Right lobe of liver (tissue), 6 donors: ENCODE data around the gene NUB1. TPM values are rescaled to one million over a fixed set of nuclear protein-coding genes. Genes with fewer than 3 reads are reported as not detected.

Source experiments
- ATAC-seq, 4 donors: fragments of 200-7000 bp; cut with Tn5 transposase; one replicate each; pipeline ENCODE4 v1.9.1; 2020; ENCODE audit warnings: mild to moderate bottlenecking in 4 of 4, moderate library complexity in 4 of 4
- DNase-seq, 3 donors: peaks; one replicate each; pipeline ENCODE4 v3.0.0-alpha.2; 2020
- H3K27ac ChIP-seq, 3 donors: fragments of 200-600 bp; one replicate each; pipeline ENCODE4 v1.8.0; 2022
- H3K27me3 ChIP-seq, 2 donors: fragments of 200-600 bp; one replicate each; pipeline ENCODE4 v1.8.0; 2022
- H3K36me3 ChIP-seq, 4 donors: fragments of 200-600 bp; sonication (generic) in 1 of 4; one replicate each; pipeline versions ENCODE4 v1.5.1 to v1.8.0; 2017 to 2022; ENCODE audit warnings: control low read depth in 1 of 4
- H3K4me1 ChIP-seq, 4 donors: fragments of 200-600 bp; sonication (generic) in 1 of 4; one replicate each; pipeline versions ENCODE4 v1.5.1 to v1.8.0; 2017 to 2022; ENCODE audit warnings: control low read depth in 1 of 4
- H3K4me3 ChIP-seq, 3 donors: fragments of 200-600 bp; one replicate each; pipeline ENCODE4 v1.8.0; 2022
- H3K9me3 ChIP-seq, 4 donors: fragments of 200-600 bp; sonication (generic) in 1 of 4; one replicate each; pipeline versions ENCODE4 v1.5.1 to v1.8.0; 2017 to 2022; ENCODE audit warnings: control low read depth in 1 of 4
- POLR2A ChIP-seq: fragments of 450-650 bp; IDR thresholded peaks from one replicate; pipeline ENCODE4 v1.6.1; 2017; ENCODE audit warnings: antibody characterized with exemption, mild to moderate bottlenecking
- WGBS: methylation state at CpG from one replicate; pipeline ENCODE4 v1.1.6; 2018; ENCODE audit warnings: low coverage, low lambda C conversion rate; ENCODE audit not compliant: insufficient coverage; ENCODE audit errors: missing lambda C conversion rate; 5-methylcytosine and 5-hydroxymethylcytosine counted together
- intact Hi-C, 2 donors: fragments of 100-400 bp; cut with DNase I; formaldehyde crosslinking; loops; one replicate each; pipeline versions ENCODE4 v1.11.2 to v1.14.1; 2022
- total RNA-seq, 6 experiments: library from RNA; depleted of rRNA in 2 of 6; stranded (reverse); fragments of >200 nt in 2 of 6; fragmentation: NEBNext Ultra II Directional in 3 of 6; extraction: Animal tissue kit (Norgen Biotek cat#: 25700) in 3 of 6; gene quantifications; one replicate each; pipeline versions ENCODE4 v1.1.0 to v1.2.4, GENCODE V29; 2016 to 2023
- TF ChIP-seq, protein P1 (sequence below), 4 donors: fragments of 200-600 bp in 3 of 4; fragments of 450-650 bp in 1 of 4; IDR thresholded peaks; one replicate each; pipeline versions ENCODE4 v1.5.1 to v1.8.0; 2016 to 2022; ENCODE audit warnings: antibody characterized with exemption in 4 of 4, mild to moderate bottlenecking in 2 of 4
- donor health status: DM: no; HTN: yes; CAD: no.
- donor health status: DM: no; HTN: no; CAD: no.
- donor health status: DM: no; HTN: no; CAD: no.
- donor health status: DM: no; HTN: yes; CAD: no.
- donor health status: DM: no; HTN: yes; CAD: no.

NUB1 gene
- total RNA-seq, 6 experiments from 2014 or later, result 21.1 to 31.3 (median 26.2) TPM

DNA sequence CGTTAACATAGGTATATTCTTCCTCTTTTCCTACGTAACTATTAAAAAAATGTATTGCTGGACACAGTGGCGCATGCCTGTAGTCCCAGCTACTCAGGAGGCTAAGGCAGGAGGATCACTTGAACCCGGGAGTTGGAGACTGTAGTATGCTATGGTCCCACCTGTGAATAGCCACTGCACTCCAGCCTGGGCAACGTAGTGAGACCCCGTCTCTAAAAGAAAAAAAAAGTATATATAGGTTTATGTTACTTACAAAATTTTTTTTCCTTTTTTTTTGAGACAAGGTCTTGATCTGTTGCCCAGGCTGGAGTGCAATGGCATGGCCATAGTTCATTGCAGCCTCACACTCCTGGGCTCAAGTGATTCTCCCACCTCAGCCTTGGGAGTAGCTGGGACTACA is 5.6 kb downstream of the NUB1 start:
- DNase-seq (no peak), ATAC-seq (no peak)
- TF ChIP-seq POLR2A, result no peak
- TF ChIP-seq, protein P1, sequence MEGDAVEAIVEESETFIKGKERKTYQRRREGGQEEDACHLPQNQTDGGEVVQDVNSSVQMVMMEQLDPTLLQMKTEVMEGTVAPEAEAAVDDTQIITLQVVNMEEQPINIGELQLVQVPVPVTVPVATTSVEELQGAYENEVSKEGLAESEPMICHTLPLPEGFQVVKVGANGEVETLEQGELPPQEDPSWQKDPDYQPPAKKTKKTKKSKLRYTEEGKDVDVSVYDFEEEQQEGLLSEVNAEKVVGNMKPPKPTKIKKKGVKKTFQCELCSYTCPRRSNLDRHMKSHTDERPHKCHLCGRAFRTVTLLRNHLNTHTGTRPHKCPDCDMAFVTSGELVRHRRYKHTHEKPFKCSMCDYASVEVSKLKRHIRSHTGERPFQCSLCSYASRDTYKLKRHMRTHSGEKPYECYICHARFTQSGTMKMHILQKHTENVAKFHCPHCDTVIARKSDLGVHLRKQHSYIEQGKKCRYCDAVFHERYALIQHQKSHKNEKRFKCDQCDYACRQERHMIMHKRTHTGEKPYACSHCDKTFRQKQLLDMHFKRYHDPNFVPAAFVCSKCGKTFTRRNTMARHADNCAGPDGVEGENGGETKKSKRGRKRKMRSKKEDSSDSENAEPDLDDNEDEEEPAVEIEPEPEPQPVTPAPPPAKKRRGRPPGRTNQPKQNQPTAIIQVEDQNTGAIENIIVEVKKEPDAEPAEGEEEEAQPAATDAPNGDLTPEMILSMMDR (IDR thresholded peaks at IDR 0.05), result no peak
- no peaks in the 10 kb centered on the region for H3K9me3 ChIP-seq
- WGBS, result 98% methylated on average over 6 of the region's 6 CpGs
- H3K27me3 ChIP-seq, result no peaks in the 10 kb centered on the region
- intact Hi-C loops, result no loop called here
- H3K4me1 ChIP-seq, result peaks cover 0 to 19% (median 10%) of the 10 kb centered on the region in 4 donors
- no peak overlapping the region for H3K4me3 ChIP-seq
- H3K36me3 ChIP-seq, result peaks cover 4 to 36% (median 16%) of the 10 kb centered on the region in 4 donors
- H3K27ac ChIP-seq, result no peak overlapping the region

DNA sequence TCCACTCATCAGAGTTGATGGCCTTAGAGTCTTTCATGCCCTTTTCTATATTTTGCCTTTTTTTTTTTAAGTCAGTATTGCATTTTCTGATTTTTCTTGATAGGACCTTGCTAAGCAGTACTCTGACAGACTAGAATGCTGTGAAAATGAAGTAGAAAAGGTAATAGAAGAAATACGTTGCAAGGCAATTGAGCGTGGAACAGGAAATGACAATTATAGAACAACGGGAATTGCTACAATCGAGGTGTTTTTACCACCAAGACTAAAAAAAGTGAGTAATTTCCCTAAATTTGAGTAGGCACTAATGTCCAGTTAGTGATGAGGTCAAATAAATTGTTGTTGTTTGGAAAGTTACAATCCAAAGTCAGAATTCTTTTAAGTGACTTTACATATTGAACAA is 7.4 kb downstream of the NUB1 start:
- no peak overlapping the region for H3K4me3 ChIP-seq
- peak overlapping the region in 2 of 3 donors; percentile 83 to 85 for H3K27ac ChIP-seq
- intact Hi-C loops, result no loop called here
- H3K9me3 ChIP-seq, result no peaks in the 10 kb centered on the region
- H3K4me1 ChIP-seq, result peaks cover 0 to 19% (median 5%) of the 10 kb centered on the region in 4 donors
- H3K36me3 ChIP-seq, result peaks cover 4 to 51% (median 19%) of the 10 kb centered on the region in 4 donors
- 43% methylated on average over 4 of the region's 4 CpGs for WGBS
- ATAC-seq (no peak), DNase-seq (no peak)
- TF ChIP-seq, protein P1 (IDR thresholded peaks at IDR 0.05), result no peak
- TF ChIP-seq POLR2A, result no peak
- H3K27me3 ChIP-seq, result no peaks in the 10 kb centered on the region

DNA sequence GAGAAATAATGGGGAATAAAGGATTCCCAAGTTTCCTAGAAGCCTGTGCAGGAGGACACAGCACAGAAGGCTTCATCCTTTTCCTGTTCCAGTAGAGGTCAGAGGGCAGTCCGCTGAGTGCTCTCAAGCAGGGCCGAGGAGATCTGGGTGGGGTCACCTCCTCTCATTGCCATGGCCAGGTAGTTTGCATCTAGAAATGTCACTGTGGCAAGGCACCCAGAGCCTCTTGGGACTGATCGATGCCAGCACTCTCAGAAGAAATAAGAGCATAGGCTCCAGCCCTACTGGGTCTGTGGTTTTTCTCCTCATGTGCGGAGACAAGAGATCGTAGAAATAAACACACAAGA is 7.9 kb downstream of the NUB1 start:
- Histone ChIP-seq H3K9me3 (no peaks in the 10 kb centered on the region), H3K4me1 (peaks cover 0 to 19% (median 5%) of the 10 kb centered on the region in 4 donors), H3K4me3 (peak overlapping the region; percentile 30 to 56 (median 37)), H3K27ac (peak overlapping the region; percentile 83 to 87 (median 85)), H3K27me3 (no peaks in the 10 kb centered on the region), H3K36me3 (peaks cover 4 to 51% (median 19%) of the 10 kb centered on the region in 4 donors)
- DNase-seq (no peak), ATAC-seq (peak; percentile 33 to 59 (median 50))
- TF ChIP-seq, protein P1 (IDR thresholded peaks at IDR 0.05), result no peak
- no peak for TF ChIP-seq POLR2A
- WGBS, result 33% methylated on average over 3 of the region's 5 CpGs
- intact Hi-C loops, result no loop called here

DNA sequence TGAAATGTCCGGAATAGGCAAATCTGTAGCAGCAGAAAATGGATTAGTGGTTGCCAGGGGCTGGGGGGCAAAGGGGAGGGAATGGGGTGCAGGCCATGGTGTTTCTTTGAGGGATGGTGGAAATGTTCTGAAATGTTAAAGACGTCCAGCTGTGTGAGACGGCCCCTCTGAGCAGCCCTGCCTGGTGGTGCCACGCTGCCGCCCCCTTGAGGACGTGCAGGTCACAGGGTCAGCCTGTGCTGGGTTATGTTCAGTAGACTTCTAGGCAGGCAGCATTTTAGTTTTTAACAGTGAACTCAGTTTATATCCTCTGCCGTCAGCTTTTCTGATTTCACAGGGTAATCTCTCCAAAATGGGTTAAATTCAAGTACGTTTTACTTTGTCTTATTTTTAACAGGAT is 9.4 kb downstream of the NUB1 start:
- Histone ChIP-seq H3K4me1 (peaks cover 0 to 11% (median 5%) of the 10 kb centered on the region in 4 donors), H3K27ac (no peak overlapping the region), H3K27me3 (no peaks in the 10 kb centered on the region), H3K4me3 (no peak overlapping the region), H3K36me3 (peaks cover 3 to 56% (median 27%) of the 10 kb centered on the region in 4 donors), H3K9me3 (no peaks in the 10 kb centered on the region)
- intact Hi-C loops, result loop anchor here (5.0 kb wide), 2 partner anchors 34 to 44 kb away; no protein-coding TSS in a partner anchor
- DNase-seq (no peak), ATAC-seq (peak in 1 of 4 donors; percentile 21)
- TF ChIP-seq POLR2A, result no peak
- TF ChIP-seq, protein P1 (IDR thresholded peaks at IDR 0.05), result peak in 2 of 4 donors; percentile 15 to 16
- 47% methylated on average over 8 of the region's 8 CpGs for WGBS
